ENCODE results near the gene COA3.

DNA sequence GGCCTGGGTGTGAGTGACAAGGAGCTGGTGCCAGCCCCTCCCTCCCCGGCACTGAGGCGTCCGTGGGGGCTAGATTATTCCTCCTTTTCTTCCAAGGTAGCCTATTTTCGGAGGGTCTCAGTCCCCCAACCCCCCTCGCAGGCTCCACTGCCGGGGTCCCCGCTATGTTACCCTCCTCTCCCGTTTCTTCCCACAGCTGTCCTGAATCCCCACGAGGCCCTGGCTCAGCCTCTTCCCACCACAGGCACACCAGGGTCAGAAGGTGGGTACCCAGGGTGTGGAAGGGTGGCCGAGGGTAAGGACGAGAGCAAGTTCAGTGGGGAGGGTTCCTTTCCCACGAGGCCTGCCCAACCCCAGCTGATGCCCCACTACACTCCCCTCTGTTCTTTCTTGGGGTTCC, 36.9 kb downstream of the COA3 start:
- TF ChIP-seq, protein P1, sequence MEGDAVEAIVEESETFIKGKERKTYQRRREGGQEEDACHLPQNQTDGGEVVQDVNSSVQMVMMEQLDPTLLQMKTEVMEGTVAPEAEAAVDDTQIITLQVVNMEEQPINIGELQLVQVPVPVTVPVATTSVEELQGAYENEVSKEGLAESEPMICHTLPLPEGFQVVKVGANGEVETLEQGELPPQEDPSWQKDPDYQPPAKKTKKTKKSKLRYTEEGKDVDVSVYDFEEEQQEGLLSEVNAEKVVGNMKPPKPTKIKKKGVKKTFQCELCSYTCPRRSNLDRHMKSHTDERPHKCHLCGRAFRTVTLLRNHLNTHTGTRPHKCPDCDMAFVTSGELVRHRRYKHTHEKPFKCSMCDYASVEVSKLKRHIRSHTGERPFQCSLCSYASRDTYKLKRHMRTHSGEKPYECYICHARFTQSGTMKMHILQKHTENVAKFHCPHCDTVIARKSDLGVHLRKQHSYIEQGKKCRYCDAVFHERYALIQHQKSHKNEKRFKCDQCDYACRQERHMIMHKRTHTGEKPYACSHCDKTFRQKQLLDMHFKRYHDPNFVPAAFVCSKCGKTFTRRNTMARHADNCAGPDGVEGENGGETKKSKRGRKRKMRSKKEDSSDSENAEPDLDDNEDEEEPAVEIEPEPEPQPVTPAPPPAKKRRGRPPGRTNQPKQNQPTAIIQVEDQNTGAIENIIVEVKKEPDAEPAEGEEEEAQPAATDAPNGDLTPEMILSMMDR (IDR thresholded peaks at IDR 0.05) = no peak
- TF ChIP-seq POLR2A (IDR thresholded peaks at IDR 0.05) = no peak
